ENCODE data around the gene HOXA10.

GRCh38 chr7:27126596-27127327 lies 47.4 kb downstream of the HOXA10 start:
- no peak for TF ChIP-seq GLIS3 (CRISPR knock-in tag; IDR thresholded peaks at IDR 0.05)
- TF ChIP-seq ISL1 (CRISPR knock-in tag; IDR thresholded peaks at IDR 0.05): no peak
- no peak for TF ChIP-seq OSR1 (CRISPR knock-in tag; IDR thresholded peaks at IDR 0.05)
- no peak for TF ChIP-seq ARNTL (CRISPR knock-in tag; IDR thresholded peaks at IDR 0.05; ENCODE audit: borderline replicate concordance, low read depth)
- no peak for TF ChIP-seq CSDC2 (CRISPR knock-in tag; IDR thresholded peaks at IDR 0.05)
